ENCODE measurements around the gene MARS1. TPM values are rescaled to one million over a fixed set of nuclear protein-coding genes. Genes with fewer than 3 reads are reported as not detected.
A peak's percentile ranks its signal among the peaks of the same experiment; 100 is the strongest.
"Not testable (repeated sequence)": the region's sequence is repeated elsewhere in the genome, so short reads cannot be mapped to it uniquely, and the experiment has no call there.

Gene MARS1
- total and polyA plus RNA-seq, 3 experiments from 2014 or later = 89.8 to 398 (median 386) TPM

DNA sequence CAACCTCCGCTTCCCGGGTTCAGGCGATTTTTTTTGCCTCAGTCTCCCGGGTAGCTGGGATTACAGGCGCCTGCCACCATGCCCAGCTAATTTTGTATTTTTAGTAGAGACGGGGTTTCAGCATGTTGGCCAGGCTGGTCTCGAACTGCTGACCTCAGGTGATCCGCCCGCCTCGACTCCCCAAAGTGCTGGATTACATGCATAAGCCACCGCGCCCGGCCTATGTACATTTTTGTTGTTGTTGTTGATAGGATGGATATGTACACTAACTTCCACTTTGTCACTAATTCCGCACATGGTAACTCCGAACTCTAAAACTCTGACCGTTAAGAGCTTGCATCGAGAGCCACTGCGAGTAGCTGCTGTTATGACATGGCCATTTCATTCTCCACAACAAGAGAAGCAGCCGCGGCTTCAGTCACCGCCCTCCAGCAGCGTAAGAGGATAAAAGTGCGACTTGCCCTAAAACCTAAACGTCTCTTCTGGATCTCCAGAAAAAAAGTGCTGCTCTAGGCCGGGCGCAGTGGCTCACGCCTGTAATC lies 742 bp upstream of the MARS1 start:
- H3K27ac ChIP-seq (ENCODE audit: low read depth, low read length) = no peak overlapping the region
- no peak for DNase-seq
- ChIA-PET POLR2A (interaction anchor here (0.6 to 1.7 kb wide), 3 partner anchors 10 to 68 kb away, joined by 3 to 6 read pairs (median 4); partner anchors contain the start of gene DDIT3), CTCF (interaction anchor here (0.8 to 4.8 kb wide), 6 partner anchors 9 to 253 kb away, joined by 3 to 22 read pairs (median 4); partner anchors contain the start of gene GLI1)
- Mint-ChIP-seq H3K4me3 (peak overlapping the region in 3 of 7 donors; percentile 28 to 96 (median 95)), H3K27me3 (no peaks in the 10 kb centered on the region), H3K27ac (peak overlapping the region; percentile 80 to 99 (median 96)), H3K9me3 (no peaks in the 10 kb centered on the region), H3K36me3 (peaks cover 0 to 40% (median 9%) of the 10 kb centered on the region in 3 donors), H3K4me1 (peaks cover 32 to 41% (median 37%) of the 10 kb centered on the region in 3 donors)
- no peaks in the 10 kb centered on the region for H3K9me3 ChIP-seq (ENCODE audit: low read length)
- no peaks in the 10 kb centered on the region for H3K27me3 ChIP-seq (ENCODE audit: insufficient read depth, low read length, poor library complexity, severe bottlenecking)
- H3K4me1 ChIP-seq (ENCODE audit: insufficient read depth, low read length) = peaks cover 19% of the 10 kb centered on the region
- H3K36me3 ChIP-seq (ENCODE audit: insufficient read depth, low read length) = peaks cover 29% of the 10 kb centered on the region
- H3K4me3 ChIP-seq (ENCODE audit: low read length) = no peak overlapping the region

- H3K27me3 ChIP-seq (ENCODE audit: insufficient read depth, low read length, poor library complexity, severe bottlenecking) = no peaks in the 10 kb centered on the region
- no peaks in the 10 kb centered on the region for H3K9me3 Mint-ChIP-seq
- H3K27ac Mint-ChIP-seq = peak overlapping the region; percentile 80 to 99 (median 96)
- H3K27ac ChIP-seq (ENCODE audit: low read depth, low read length) = peak overlapping the region; percentile 71
- peaks cover 33% of the 10 kb centered on the region for H3K36me3 ChIP-seq (ENCODE audit: insufficient read depth, low read length)
- H3K4me3 Mint-ChIP-seq = peak overlapping the region; percentile 93 to 99 (median 97)
- CTCF ChIA-PET = interaction anchor here (2.2 to 4.8 kb wide), 2 partner anchors 11 to 14 kb away, joined by 4 to 22 read pairs; no protein-coding TSS in a partner anchor
- H3K9me3 ChIP-seq (ENCODE audit: low read length) = no peaks in the 10 kb centered on the region
- peaks cover 27 to 39% (median 30%) of the 10 kb centered on the region in 3 donors for H3K4me1 Mint-ChIP-seq
- peaks cover 5 to 49% (median 14%) of the 10 kb centered on the region in 3 donors for H3K36me3 Mint-ChIP-seq
- H3K4me3 ChIP-seq (ENCODE audit: low read length) = peak overlapping the region; percentile 86
- DNase-seq = no peak
- H3K27me3 Mint-ChIP-seq = no peaks in the 10 kb centered on the region
- H3K4me1 ChIP-seq (ENCODE audit: insufficient read depth, low read length) = peaks cover 19% of the 10 kb centered on the region
- POLR2A ChIA-PET = interaction anchor here (0.7 to 1.7 kb wide), 2 partner anchors 11 to 33 kb away, joined by 3 to 4 read pairs; partner anchors contain the start of gene INHBE
Measured at GRCh38 chr12:57488402-57489156, 711 bp downstream of the MARS1 start.

GRCh38 chr12:57489157-57489641 lies 1.3 kb downstream of the MARS1 start:
- H3K4me1 ChIP-seq (ENCODE audit: insufficient read depth, low read length) = peaks cover 19% of the 10 kb centered on the region
- Mint-ChIP-seq H3K9me3 (no peaks in the 10 kb centered on the region), H3K27me3 (no peaks in the 10 kb centered on the region), H3K4me3 (peak overlapping the region; percentile 93 to 99 (median 97)), H3K4me1 (peaks cover 27 to 39% (median 30%) of the 10 kb centered on the region in 3 donors), H3K27ac (peak overlapping the region in 7 of 8 donors; percentile 15 to 99 (median 96)), H3K36me3 (peaks cover 5 to 52% (median 14%) of the 10 kb centered on the region in 3 donors)
- POLR2A ChIA-PET = interaction anchor here (0.7 to 1.1 kb wide), 2 partner anchors 28 to 34 kb away, joined by 3 read pairs; partner anchors contain the start of gene INHBE
- CTCF ChIA-PET = interaction anchor here (2.2 to 4.8 kb wide), 2 partner anchors 12 to 15 kb away, joined by 4 to 22 read pairs; no protein-coding TSS in a partner anchor
- H3K27ac ChIP-seq (ENCODE audit: low read depth, low read length) = peak overlapping the region; percentile 71
- H3K9me3 ChIP-seq (ENCODE audit: low read length) = no peaks in the 10 kb centered on the region
- no peak for DNase-seq
- no peaks in the 10 kb centered on the region for H3K27me3 ChIP-seq (ENCODE audit: insufficient read depth, low read length, poor library complexity, severe bottlenecking)
- H3K4me3 ChIP-seq (ENCODE audit: low read length) = peak overlapping the region; percentile 86
- peaks cover 33% of the 10 kb centered on the region for H3K36me3 ChIP-seq (ENCODE audit: insufficient read depth, low read length)

- H3K9me3 ChIP-seq (ENCODE audit: low read length) = no peaks in the 10 kb centered on the region
- Mint-ChIP-seq H3K4me1 (peaks cover 27 to 39% (median 30%) of the 10 kb centered on the region in 3 donors), H3K4me3 (peak overlapping the region in 2 of 7 donors; percentile 19 to 34), H3K36me3 (peaks cover 5 to 57% (median 14%) of the 10 kb centered on the region in 3 donors), H3K9me3 (no peaks in the 10 kb centered on the region), H3K27me3 (no peaks in the 10 kb centered on the region), H3K27ac (peak overlapping the region in 1 of 8 donors; percentile 22)
- CTCF ChIA-PET = interaction anchor here (1.4 to 4.8 kb wide), 4 partner anchors 8 to 31 kb away, joined by 3 to 22 read pairs (median 4); partner anchors contain the start of gene GLI1
- DNase-seq = no peak
- H3K4me1 ChIP-seq (ENCODE audit: insufficient read depth, low read length) = peaks cover 19% of the 10 kb centered on the region
- no peak overlapping the region for H3K27ac ChIP-seq (ENCODE audit: low read depth, low read length)
- H3K4me3 ChIP-seq (ENCODE audit: low read length) = no peak overlapping the region
- H3K36me3 ChIP-seq (ENCODE audit: insufficient read depth, low read length) = peaks cover 33% of the 10 kb centered on the region
- POLR2A ChIA-PET = interaction anchor here (1.1 kb wide), 1 partner anchor 27 kb away, joined by 3 read pairs; no protein-coding TSS in a partner anchor
- H3K27me3 ChIP-seq (ENCODE audit: insufficient read depth, low read length, poor library complexity, severe bottlenecking) = no peaks in the 10 kb centered on the region
Measured at GRCh38 chr12:57490126-57490525, 2.3 kb downstream of the MARS1 start.

DNA sequence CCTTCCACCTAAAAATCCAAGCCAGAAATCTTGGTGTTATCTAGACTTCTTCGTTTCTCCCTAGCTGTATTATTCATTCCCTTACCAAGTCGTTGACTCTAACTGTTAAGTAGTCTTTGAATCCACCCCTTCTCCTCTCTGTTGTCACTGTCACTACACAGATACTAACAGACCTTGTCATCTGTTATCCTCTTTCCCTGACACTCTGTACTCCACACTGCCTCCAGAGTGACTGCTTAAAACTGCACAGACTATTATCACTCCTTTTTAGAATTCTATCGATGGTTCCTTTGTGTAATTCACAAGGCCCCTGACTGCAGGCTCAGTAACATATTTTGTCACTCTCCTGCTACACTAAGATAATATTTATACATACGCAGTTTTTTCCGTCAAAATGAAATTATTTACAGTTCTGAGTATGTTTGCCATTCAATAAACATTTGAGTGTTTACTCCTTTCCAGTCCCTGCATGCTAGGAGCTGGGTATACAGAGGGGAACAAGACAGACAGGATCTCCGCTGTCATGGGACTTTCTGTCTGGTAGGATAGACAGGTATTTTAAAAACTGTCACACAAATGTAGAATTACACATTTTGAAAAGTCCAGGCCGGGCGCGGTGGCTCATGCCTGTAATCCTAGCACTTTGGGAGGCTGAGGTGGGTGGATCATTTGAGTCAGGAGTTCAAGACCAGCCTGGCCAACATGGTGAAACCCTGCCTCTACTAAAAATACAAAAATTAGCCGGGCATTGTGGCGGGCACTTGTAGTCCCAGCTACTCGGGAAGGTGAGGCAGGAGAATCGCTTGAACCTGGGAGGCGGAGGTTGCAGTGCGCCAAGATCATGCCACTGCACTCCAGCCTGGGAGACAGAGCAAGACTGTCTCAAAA lies 3.8 kb downstream of the MARS1 start:
- no peaks in the 10 kb centered on the region for H3K27me3 Mint-ChIP-seq

DNA sequence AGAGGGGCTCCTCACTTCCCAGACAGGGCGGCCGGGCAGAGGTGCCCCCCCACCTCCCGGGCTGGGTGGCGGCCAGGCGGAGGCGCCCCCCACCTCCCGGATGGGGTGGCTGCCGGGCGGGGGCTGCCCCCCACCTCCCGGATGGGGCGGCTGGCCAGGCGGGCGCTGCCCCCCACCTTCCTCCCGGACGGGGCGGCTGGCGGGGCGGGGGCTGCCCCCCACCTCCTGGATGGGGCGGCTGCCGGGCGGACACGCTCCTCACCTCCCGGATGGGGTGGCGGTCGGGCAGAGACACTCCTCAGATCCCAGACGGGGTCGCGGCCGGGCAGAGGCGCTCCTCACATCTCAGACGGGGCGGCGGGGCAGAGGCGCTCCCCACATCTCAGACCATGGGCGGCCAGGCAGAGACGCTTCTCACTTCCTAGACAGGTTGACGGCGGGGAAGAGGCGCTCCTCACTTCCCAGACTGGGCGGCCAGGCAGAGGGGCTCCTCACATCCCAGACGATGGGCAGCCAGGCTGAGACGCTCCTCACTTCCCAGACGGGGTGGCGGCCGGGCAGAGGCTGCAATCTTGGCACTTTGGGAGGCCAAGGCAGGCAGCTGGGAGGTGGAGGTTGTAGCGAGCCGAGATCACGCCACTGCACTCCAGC lies 7.3 kb downstream of the MARS1 start:
- H3K27ac Mint-ChIP-seq = peak overlapping the region in 1 of 8 donors; percentile 54
- H3K27ac ChIP-seq (ENCODE audit: low read depth, low read length); H3K27me3 ChIP-seq (ENCODE audit: insufficient read depth, low read length, poor library complexity, severe bottlenecking); H3K4me1 ChIP-seq (ENCODE audit: insufficient read depth, low read length); H3K9me3 Mint-ChIP-seq; H3K4me3 Mint-ChIP-seq; DNase-seq; H3K27me3 Mint-ChIP-seq; POLR2A ChIA-PET; H3K9me3 ChIP-seq (ENCODE audit: low read length); H3K4me3 ChIP-seq (ENCODE audit: low read length); H3K4me1 Mint-ChIP-seq; CTCF ChIA-PET: not testable (repeated sequence)
- H3K36me3 Mint-ChIP-seq = peaks cover 10 to 76% (median 24%) of the 10 kb centered on the region in 3 donors
- H3K36me3 ChIP-seq (ENCODE audit: insufficient read depth, low read length) = peaks cover 45% of the 10 kb centered on the region

More for the DNA sequence above, 3.8 kb downstream of the MARS1 start:
- H3K27me3 ChIP-seq (ENCODE audit: insufficient read depth, low read length, poor library complexity, severe bottlenecking) = no peaks in the 10 kb centered on the region
- Mint-ChIP-seq H3K4me1 (peaks cover 27 to 39% (median 30%) of the 10 kb centered on the region in 3 donors), H3K36me3 (peaks cover 5 to 68% (median 14%) of the 10 kb centered on the region in 3 donors), H3K27ac (peak overlapping the region in 6 of 8 donors; percentile 2 to 80 (median 35)), H3K9me3 (no peaks in the 10 kb centered on the region), H3K4me3 (peak overlapping the region in 2 of 7 donors; percentile 16 to 84)
- H3K4me3 ChIP-seq (ENCODE audit: low read length) = no peak overlapping the region
- H3K36me3 ChIP-seq (ENCODE audit: insufficient read depth, low read length) = peaks cover 35% of the 10 kb centered on the region
- DNase-seq = no peak
- peaks cover 19% of the 10 kb centered on the region for H3K4me1 ChIP-seq (ENCODE audit: insufficient read depth, low read length)
- no peak overlapping the region for H3K27ac ChIP-seq (ENCODE audit: low read depth, low read length)
- ChIA-PET CTCF (interaction anchor here (0.7 to 1.4 kb wide), 3 partner anchors 9 to 33 kb away, joined by 3 read pairs; partner anchors contain the start of gene GLI1), POLR2A (no interaction called here)
- H3K9me3 ChIP-seq (ENCODE audit: low read length) = no peaks in the 10 kb centered on the region

GRCh38 chr12:57496822-57497221 lies 9.0 kb downstream of the MARS1 start:
- H3K27me3 Mint-ChIP-seq = no peaks in the 10 kb centered on the region
- Histone ChIP-seq H3K27me3 (ENCODE audit: insufficient read depth, low read length, poor library complexity, severe bottlenecking) (no peaks in the 10 kb centered on the region), H3K4me3 (ENCODE audit: low read length) (no peak overlapping the region), H3K4me1 (ENCODE audit: insufficient read depth, low read length) (no peaks in the 10 kb centered on the region), H3K36me3 (ENCODE audit: insufficient read depth, low read length) (peaks cover 43% of the 10 kb centered on the region), H3K27ac (ENCODE audit: low read depth, low read length) (no peak overlapping the region), H3K9me3 (ENCODE audit: low read length) (no peaks in the 10 kb centered on the region)
- DNase-seq = no peak
- H3K36me3 Mint-ChIP-seq = peaks cover 19 to 75% (median 27%) of the 10 kb centered on the region in 3 donors
- ChIA-PET CTCF (interaction anchor here (1.0 to 1.2 kb wide), 2 partner anchors 35 to 97 kb away, joined by 3 read pairs; no protein-coding TSS in a partner anchor), POLR2A (no interaction called here)
- H3K27ac Mint-ChIP-seq = peak overlapping the region in 5 of 8 donors; percentile 1 to 66 (median 7)
- H3K4me3 Mint-ChIP-seq = no peak overlapping the region
- H3K4me1 Mint-ChIP-seq = peaks cover 0 to 5% (median 3%) of the 10 kb centered on the region in 3 donors
- no peaks in the 10 kb centered on the region for H3K9me3 Mint-ChIP-seq

All from CD8-positive, alpha-beta memory T cell (primary cell).